ENCODE measurements around the gene ACTG1.

DNA sequence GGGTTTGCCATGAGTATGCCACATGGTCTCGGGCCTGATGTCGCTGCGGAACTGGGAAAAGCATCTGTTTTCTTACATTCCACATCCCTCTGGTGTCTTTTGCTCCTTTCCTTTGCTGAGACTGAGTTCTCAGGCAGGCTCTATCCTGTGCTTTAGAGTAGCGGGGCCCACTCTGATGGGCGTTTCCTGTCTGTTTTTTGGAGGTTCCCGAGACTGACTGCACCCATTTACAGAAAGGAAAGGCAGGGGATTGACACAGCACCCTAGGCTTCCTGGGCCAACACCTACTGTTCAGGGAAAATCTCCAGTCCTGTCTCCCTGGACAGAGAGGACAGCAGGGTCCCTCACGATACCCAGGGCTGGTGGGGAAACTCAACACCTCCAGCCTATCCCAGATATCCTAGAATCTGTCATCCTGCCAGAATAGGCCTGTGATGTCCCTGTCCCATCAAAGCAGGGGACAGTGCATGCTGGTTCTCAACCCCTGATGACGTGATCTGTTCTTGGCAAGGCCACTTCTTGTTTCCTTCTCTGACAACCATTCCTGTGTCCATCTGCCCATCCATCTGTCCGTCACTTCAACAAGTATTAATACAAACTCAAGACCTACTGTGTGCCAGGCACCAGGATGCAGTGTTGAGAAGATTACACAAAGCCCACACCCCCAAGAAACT, 42.2 kb downstream of the ACTG1 start:
- TF ChIP-seq, protein P1, sequence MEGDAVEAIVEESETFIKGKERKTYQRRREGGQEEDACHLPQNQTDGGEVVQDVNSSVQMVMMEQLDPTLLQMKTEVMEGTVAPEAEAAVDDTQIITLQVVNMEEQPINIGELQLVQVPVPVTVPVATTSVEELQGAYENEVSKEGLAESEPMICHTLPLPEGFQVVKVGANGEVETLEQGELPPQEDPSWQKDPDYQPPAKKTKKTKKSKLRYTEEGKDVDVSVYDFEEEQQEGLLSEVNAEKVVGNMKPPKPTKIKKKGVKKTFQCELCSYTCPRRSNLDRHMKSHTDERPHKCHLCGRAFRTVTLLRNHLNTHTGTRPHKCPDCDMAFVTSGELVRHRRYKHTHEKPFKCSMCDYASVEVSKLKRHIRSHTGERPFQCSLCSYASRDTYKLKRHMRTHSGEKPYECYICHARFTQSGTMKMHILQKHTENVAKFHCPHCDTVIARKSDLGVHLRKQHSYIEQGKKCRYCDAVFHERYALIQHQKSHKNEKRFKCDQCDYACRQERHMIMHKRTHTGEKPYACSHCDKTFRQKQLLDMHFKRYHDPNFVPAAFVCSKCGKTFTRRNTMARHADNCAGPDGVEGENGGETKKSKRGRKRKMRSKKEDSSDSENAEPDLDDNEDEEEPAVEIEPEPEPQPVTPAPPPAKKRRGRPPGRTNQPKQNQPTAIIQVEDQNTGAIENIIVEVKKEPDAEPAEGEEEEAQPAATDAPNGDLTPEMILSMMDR (conservative IDR thresholded peaks at IDR 0.05 in 1 of 2, IDR thresholded peaks at IDR 0.05 in 1 of 2; ENCODE audit: extremely low read depth in 1 of 2, insufficient read depth in 1 of 2, low read depth in 1 of 2, low read length in 2 of 2), result no peak
- TF ChIP-seq EZH2 (IDR thresholded peaks at IDR 0.05; ENCODE audit: borderline replicate concordance, low read length), result no peak
